SH-SY5Y (cell line): ENCODE data around the gene HIVEP3.

Source experiments
- GATA2 ChIP-seq: IDR thresholded peaks from 2 replicates; pipeline ENCODE4 v1.6.1; 2011; ENCODE audit warnings: mild to moderate bottlenecking, low read depth, low read length
- GATA3 ChIP-seq: IDR thresholded peaks from 2 replicates; pipeline ENCODE4 v1.6.1; 2011; ENCODE audit warnings: low read depth, mild to moderate bottlenecking, low read length, moderate library complexity

- TF ChIP-seq GATA3: no peak
- TF ChIP-seq GATA2: no peak
Measured at GRCh38 chr1:41872074-41872473, 46.6 kb downstream of the HIVEP3 start.
